DMS 273 (cell line): ENCODE results near the gene SNX20.

Experiments
- DNase-seq: peaks from one replicate; lab custom pipeline; 2025; ENCODE audit not compliant: unreplicated experiment; lab: John Stamatoyannopoulos, UW

SNX20 gene

GRCh38 chr16:50681021-50681885 lies at the start of gene SNX20:
TSS of gene SNX20 (minus strand) at chr16:50681312. CDS start at chr16:50677526, 3,786 bp downstream.
- DNase-seq = peak; percentile 77

- DNase-seq = peak; percentile 13
Measured at GRCh38 chr16:50724306-50724705, 43.2 kb upstream of the SNX20 start.

GRCh38 chr16:50722960-50723359 lies 41.8 kb upstream of the SNX20 start:
- DNase-seq = no peak

- DNase-seq = no peak
Measured at GRCh38 chr16:50722405-50722737, 41.3 kb upstream of the SNX20 start.

- DNase-seq = no peak
Measured at GRCh38 chr16:50721549-50722404, 40.7 kb upstream of the SNX20 start.

- no peak for DNase-seq
Measured at GRCh38 chr16:50719401-50720337, 38.6 kb upstream of the SNX20 start.

GRCh38 chr16:50718761-50719400 lies 37.8 kb upstream of the SNX20 start:
- no peak for DNase-seq

GRCh38 chr16:50718061-50718760 lies 37.1 kb upstream of the SNX20 start:
- no peak for DNase-seq

- no peak for DNase-seq
Measured at GRCh38 chr16:50717494-50717893, 36.4 kb upstream of the SNX20 start.

GRCh38 chr16:50717091-50717490 lies 36.0 kb upstream of the SNX20 start:
- no peak for DNase-seq

GRCh38 chr16:50712956-50713355 lies 31.8 kb upstream of the SNX20 start:
- DNase-seq = peak; percentile 37

GRCh38 chr16:50712560-50712898 lies 31.4 kb upstream of the SNX20 start:
- DNase-seq = peak; percentile 40

GRCh38 chr16:50711862-50712559 lies 30.9 kb upstream of the SNX20 start:
- peak; percentile 96 for DNase-seq

GRCh38 chr16:50711040-50711439 lies 29.9 kb upstream of the SNX20 start:
- DNase-seq = no peak

GRCh38 chr16:50709980-50710379 lies 28.9 kb upstream of the SNX20 start:
- DNase-seq = no peak

GRCh38 chr16:50709061-50709684 lies 28.1 kb upstream of the SNX20 start:
- DNase-seq = no peak

GRCh38 chr16:50708373-50709060 lies 27.4 kb upstream of the SNX20 start:
- DNase-seq = no peak

GRCh38 chr16:50706250-50706649 lies 25.1 kb upstream of the SNX20 start:
- no peak for DNase-seq
